CD4-positive, alpha-beta T cell treated with Interleukin-4 for 1 hour (primary cell): ENCODE data around the gene KCNMA1.

ENCODE experiments used
- DNase-seq, 2 donors: peaks; one replicate each; pipeline ENCODE4 v3.0.0-alpha.2; 2020 to 2022

Gene KCNMA1

GRCh38 chr10:77504196-77504872, 133.3 kb downstream of the KCNMA1 start:
- DNase-seq, result no peak

GRCh38 chr10:77501846-77502261, 135.8 kb downstream of the KCNMA1 start:
- DNase-seq, result no peak

GRCh38 chr10:77501152-77501845, 136.3 kb downstream of the KCNMA1 start:
- no peak for DNase-seq

- DNase-seq, result no peak
Observed at GRCh38 chr10:77500754-77501151, 136.9 kb downstream of the KCNMA1 start.

- DNase-seq, result no peak
Observed at GRCh38 chr10:77498829-77499228, 138.8 kb downstream of the KCNMA1 start.

- no peak for DNase-seq
Observed at GRCh38 chr10:77498210-77498609, 139.4 kb downstream of the KCNMA1 start.

GRCh38 chr10:77497748-77498147, 139.9 kb downstream of the KCNMA1 start:
- no peak for DNase-seq

- DNase-seq, result no peak
Observed at GRCh38 chr10:77496941-77497420, 140.6 kb downstream of the KCNMA1 start.

- no peak for DNase-seq
Observed at GRCh38 chr10:77494756-77495541, 142.7 kb downstream of the KCNMA1 start.

- no peak for DNase-seq
Observed at GRCh38 chr10:77494327-77494726, 143.3 kb downstream of the KCNMA1 start.

GRCh38 chr10:77493851-77494261, 143.8 kb downstream of the KCNMA1 start:
- DNase-seq, result no peak

GRCh38 chr10:77493239-77493806, 144.3 kb downstream of the KCNMA1 start:
- DNase-seq, result no peak

- DNase-seq, result no peak
Observed at GRCh38 chr10:77492368-77492994, 145.1 kb downstream of the KCNMA1 start.

GRCh38 chr10:77490534-77491314, 146.9 kb downstream of the KCNMA1 start:
- DNase-seq, result no peak

- DNase-seq, result no peak
Observed at GRCh38 chr10:77486517-77486916, 151.1 kb downstream of the KCNMA1 start.

GRCh38 chr10:77485847-77486246, 151.8 kb downstream of the KCNMA1 start:
- no peak for DNase-seq

GRCh38 chr10:77482072-77482471, 155.5 kb downstream of the KCNMA1 start:
- no peak for DNase-seq

GRCh38 chr10:77479586-77479985, 158.0 kb downstream of the KCNMA1 start:
- DNase-seq, result no peak

GRCh38 chr10:77478962-77479359, 158.6 kb downstream of the KCNMA1 start:
- DNase-seq, result no peak

- DNase-seq, result no peak
Observed at GRCh38 chr10:77478247-77478961, 159.2 kb downstream of the KCNMA1 start.

GRCh38 chr10:77475522-77475921, 162.1 kb downstream of the KCNMA1 start:
- DNase-seq, result no peak
